Stimulated activated CD8-positive, alpha-beta memory T cell treated with anti-CD3 and anti-CD28 coated beads, Interleukin-4, amount 100 ng/mL, for 1 hour (primary cell): ENCODE measurements around the gene SLC19A2.
"Not testable (repeated sequence)": the region's sequence is repeated elsewhere in the genome, so short reads cannot be mapped to it uniquely, and the experiment has no call there.

Source experiments
- DNase-seq, 2 donors: peaks; one replicate each; pipeline ENCODE4 v3.0.0-alpha.2; 2020; ENCODE audit warnings: low read depth in 2 of 2, low spot score in 1 of 2

The SLC19A2 gene, protein sequence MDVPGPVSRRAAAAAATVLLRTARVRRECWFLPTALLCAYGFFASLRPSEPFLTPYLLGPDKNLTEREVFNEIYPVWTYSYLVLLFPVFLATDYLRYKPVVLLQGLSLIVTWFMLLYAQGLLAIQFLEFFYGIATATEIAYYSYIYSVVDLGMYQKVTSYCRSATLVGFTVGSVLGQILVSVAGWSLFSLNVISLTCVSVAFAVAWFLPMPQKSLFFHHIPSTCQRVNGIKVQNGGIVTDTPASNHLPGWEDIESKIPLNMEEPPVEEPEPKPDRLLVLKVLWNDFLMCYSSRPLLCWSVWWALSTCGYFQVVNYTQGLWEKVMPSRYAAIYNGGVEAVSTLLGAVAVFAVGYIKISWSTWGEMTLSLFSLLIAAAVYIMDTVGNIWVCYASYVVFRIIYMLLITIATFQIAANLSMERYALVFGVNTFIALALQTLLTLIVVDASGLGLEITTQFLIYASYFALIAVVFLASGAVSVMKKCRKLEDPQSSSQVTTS

DNA sequence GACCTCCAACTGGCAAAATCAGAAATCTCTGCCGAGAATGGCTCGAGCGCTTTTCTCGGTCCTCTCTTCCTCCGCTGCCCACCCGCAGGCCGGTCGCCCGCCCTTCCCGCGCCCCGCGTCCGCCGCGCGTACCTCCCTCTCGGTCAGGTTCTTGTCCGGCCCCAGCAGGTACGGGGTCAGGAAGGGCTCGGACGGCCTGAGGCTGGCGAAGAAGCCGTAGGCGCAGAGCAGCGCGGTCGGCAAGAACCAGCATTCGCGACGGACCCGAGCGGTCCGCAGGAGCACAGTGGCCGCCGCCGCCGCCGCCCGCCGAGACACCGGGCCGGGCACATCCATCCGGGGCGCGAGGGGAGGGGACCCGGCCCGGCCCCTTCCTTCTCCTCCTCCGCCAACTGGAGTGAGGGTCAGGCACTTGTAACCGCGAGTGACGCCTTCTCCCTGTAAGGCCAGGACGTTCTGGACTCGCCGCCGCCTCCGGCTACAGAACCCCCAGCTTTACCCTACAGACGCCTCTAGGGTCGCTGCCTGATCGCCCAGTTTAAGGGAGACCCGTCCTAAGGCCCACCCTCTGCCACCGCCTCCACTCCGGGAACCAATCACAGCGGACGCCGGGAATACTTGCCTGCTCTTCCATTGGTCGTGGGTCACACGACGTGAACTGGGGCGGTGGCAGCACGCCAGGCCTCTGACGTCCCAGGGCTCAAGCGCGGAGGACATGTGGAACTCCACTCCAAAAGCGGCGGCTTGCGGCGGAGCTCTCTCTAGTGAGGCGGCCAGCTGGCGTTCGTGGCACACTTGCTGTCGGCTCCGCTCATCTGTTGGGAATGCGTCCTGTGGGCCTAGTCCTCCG is at the start of gene SLC19A2:
TSS of gene SLC19A2 (minus strand) at position 514 of the 850 bp plus-strand sequence. CDS start at position 336, 178 bp downstream.
- peak; percentile 75 to 82 for DNase-seq

DNA sequence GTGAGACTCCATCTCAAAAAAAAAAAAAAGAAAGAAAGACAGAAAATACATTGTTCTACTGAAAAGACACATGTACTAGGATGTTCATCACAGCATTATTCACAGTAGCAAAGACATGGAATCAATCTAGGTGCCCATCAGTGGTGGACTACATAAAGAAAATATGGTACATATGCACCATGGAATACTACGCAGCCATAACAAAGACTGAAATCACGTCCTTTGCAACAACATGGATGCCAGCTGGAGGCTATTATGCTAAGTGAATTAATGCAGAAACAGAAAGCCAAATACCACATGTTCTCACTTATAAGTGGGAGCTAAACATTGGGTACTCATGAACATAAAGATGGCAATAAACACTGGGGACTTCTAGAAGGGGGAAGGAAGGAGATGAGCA is 48.9 kb upstream of the SLC19A2 start:
- no peak for DNase-seq

DNA sequence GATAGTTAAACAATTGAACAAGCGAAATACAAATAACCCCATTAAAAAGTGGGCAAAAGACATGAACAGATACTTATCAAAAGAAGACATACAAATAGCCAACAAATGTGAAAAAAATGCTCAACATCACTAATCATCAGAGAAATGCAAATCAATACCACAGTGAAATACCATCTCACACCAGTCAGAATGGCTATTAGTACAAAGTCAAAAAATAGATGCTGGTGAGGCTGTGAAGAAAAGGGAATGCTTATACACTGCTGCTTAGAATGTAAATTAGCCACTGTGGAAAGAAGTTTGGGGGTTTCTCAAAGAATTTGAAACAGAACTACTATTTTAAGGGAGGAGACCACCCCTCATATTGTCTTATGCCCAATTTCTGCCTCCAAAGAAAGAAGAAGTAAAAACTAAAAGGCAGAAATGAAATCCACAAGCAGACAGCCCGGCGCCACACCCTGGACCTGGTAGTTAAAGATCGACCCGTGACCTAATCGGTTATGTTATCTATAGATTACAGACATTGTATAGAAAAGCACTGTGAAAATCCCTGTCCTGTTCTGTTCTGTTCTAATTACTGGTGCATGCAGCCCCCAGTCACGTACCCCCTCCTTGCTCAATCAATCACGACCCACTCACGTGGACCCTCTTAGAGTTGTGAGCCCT is 47.9 kb upstream of the SLC19A2 start:
- not testable (repeated sequence) for DNase-seq

DNA sequence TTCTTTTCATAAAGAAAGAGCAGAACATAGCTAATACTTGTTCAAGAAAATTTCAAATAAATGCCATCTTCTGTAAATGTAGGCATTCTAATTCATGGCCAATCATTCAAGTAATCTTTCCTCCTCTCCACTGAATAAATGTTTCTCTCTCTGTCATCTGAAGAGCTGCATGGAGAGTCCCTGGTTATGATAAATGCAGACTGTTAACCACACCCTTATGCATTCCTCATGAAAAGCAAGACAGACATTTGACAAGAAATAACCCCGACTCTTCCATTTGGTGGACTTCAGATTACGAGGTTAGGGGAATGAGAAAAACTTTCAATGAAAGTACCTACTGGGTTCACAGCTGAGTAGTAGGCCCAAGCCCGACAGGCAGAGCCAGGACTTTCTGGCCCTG is 44.7 kb upstream of the SLC19A2 start:
- no peak for DNase-seq

DNA sequence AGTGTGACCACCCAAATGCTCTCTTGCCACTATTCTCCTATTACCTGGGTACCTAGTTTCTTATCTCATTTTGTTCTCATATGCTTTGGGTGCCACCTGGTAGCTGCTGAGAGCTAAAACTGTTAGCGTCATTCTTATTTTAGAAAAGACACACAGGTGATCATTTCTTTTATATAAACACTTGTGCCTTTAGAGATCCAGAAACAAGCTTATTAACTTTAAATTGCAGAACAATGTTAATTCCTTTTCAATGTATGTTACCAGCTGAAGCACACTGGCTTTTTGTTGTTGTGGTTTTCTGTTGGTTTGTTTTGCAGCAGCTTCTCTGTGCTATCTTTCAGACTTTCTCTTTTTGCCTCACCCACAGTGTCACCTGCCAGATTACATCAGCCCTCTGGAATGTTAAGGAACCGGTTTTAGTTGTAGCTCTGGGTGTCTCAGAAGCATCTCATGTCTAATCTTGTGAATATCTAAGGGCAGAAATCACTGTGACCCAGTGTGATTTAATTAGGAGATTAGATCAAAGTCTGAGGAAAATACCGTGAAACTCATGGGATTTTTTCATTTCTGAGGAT is 43.4 kb upstream of the SLC19A2 start:
- no peak for DNase-seq

DNA sequence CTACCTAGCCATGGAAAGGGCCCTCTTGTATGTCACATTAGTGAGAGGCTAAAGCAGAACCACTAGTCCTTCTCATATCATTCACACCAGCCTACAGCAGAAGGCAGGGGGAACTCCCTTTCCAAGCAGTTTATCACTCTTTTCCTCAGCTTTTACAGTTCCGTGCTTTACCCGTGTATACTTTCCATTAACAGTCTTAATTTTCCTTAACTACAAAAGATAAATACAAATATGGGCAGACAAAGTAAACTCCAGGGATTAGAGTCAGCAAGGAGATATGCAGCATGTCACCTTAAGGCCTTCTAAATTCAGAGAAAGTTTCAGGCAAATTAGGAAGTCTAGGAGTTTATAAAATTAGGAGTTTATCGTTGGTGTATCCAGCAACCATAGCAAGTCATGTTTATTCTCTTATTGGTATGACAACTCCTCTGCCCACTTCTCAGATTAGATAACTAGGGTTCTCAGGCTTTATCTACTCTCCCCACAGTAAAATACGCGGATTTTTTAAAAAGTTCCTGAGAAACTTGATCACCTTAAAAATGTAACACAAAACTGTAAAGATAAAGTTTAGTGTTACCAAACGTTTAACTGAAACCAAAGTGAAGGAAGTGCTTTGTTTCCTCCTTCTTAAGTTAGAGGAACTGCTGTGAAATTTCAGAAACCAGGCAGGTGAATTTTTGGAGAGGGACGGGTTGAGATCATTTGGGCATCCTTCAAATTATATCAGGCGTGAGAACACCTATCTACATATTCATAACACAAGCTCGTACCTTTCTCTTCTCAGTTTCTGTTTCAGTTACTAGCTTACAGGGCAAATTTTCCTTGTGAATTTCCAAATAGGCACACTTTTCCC is 42.7 kb upstream of the SLC19A2 start:
- DNase-seq, result no peak

DNA sequence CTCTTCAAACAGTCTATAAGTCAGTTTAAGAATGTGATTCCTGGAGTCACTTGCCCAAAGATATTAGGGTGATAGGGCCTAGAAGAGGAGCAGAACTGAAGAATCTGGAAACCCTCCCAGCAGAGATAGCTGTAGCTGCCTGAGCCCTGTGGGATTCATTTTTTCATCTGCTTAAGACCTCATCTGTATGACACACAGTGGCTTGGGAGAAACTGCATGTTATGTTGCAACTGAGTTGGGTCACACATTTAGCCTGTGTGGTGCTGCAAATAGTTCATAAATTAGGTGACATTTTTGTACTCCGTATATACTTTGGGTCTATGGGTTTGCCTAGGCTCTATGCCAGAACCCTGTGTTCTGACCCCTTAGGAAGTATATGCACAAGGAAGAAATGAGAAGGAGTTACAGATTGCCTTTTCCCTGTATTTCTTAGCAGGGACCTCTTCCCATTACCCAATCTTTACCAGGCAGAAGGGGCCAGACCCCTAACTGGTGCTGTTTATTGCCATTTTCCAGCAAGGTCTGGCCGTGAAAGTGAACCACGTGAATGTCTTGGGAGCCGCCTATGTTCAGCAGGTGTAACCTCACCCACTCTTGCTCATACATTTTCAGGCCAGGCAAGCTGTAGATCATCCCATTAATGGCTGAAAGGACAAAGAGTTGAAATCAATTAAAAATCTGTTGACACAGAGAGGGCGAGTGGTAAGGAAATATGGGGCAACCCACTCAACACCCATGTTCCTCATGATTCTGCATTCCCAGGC is 41.9 kb upstream of the SLC19A2 start:
- no peak for DNase-seq

DNA sequence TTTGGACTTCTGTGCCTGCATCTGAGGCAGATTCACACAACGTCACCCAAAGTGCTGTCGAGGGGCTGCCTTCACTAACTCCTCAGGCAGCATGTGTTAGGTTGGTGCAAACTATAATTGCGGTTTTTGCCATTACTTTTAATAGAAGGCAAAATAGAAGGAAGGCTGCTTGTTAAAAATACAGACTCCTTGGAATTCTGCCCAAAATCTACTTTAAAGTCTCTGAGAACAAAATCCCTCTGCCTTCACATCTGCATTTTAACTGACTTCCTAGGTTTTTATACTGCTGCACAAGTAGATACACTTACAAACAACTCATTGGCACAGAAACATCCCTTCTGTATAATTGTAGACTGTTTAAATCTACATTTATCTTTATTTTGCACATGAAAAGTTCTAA is 41.3 kb upstream of the SLC19A2 start:
- no peak for DNase-seq

DNA sequence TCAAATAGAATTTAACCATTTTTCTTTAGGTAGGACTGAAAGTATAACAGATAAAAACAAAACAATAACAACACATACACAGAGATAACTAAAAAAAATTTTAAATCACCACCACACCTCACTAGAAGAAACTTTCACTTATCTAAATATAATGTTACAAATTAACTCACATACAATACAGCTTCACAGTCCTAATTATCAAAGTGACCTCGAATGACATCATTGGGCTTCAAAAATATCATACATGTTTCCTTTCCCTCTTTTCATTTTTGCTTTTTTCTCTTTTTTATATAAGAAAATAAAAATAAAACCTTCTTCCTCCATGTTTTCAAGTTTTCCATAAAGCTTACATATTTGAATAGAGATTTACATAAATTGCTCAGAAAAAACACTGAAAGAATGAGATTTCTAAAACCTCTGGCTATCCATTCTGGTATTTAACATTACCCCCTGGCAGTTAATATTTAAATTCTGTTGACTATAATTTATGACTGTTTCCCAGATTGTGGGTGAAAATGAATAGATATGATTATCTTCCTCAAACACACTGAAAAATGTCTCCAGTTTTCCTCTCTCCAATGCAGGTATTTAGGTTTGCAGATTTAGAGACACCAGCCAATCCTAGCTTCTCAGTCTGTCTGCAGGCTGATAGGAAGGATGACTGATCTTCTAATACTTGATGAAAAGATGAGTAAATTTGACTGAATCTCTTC is 40.5 kb upstream of the SLC19A2 start:
- DNase-seq, result no peak

DNA sequence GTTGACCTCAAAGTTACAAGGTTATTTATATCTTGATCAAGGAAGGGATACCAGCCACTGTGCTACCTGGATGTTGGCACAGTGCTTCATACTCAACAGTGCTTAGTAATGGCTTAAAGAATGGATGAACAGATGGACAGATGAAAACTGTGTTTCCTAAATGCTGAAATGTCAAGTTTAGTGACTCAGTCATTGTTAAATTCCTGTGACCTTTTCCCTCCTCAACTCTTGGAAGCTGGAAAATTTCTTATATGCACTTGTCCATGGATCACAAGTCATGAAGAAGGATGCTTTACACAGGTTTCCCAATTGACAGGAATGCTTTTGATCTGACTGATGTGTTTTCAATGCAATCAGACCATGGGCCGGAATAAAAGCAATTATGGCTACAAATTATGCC is 39.6 kb upstream of the SLC19A2 start:
- no peak for DNase-seq

DNA sequence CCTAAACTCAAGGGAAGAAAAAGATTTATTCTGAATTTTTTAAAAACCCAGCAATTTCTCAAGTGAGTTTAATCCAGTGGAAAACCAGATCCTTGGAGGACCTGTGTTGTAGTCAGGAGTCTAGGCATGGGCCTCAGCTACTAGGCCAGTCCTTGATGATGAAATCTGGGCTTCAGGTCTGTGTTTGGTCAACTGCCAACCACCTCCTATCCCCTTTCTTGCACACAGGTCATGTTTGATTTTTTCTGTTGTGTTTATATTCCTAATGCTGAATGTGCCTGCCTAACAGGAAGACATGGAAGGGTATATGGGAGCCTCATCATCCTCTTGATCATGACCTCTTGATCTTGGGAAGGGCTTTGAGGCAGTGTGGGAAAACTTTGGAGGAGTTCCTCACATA is 38.2 kb upstream of the SLC19A2 start:
- no peak for DNase-seq

DNA sequence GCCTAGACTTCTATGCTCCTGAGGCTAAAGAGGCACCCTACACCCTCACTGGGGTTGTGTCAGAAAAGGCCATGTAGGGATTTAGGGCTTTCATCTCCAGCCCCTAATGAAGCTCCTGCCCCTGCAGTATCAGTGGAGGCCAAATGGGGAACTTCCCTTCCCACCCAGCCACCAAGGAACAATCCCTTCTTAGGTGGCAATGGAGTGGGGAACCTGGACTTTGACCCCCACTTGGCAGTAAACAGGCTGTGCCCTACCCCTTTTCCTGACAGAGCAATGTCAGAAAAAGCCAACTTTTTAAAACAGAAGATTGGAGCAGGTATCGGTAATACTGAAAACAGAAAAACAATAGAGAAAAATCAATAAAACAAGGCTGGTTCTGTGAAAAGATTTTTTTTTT is 35.5 kb upstream of the SLC19A2 start:
- DNase-seq, result no peak

DNA sequence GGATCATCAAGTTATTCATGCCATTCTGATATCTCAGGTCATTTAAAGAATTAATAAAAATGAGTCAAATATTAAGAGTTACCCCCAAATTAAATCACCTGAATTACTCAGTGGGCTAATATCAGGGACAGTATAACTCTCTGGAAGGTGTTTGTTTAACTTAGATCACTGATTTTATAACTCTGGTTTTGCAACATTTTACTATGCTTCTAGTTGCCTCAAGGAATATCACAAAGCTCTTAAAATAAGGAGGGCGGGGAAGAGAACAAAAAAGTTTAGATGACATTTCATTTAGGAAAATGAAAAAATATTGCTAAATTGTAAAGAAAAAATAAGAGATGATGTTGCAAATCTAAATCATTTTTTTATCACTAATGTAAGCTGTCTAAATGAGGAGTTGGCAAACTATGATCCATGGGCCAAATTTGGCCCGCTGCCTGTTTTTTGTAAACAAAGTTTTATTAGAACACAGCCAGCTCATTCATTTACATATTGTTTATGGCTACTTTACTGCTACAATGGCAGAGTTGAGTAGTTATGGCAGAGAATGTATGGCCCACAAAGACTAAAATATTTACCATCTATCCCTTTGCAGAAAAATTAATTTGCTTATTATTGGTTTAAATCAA is 31.9 kb upstream of the SLC19A2 start:
- no peak for DNase-seq

DNA sequence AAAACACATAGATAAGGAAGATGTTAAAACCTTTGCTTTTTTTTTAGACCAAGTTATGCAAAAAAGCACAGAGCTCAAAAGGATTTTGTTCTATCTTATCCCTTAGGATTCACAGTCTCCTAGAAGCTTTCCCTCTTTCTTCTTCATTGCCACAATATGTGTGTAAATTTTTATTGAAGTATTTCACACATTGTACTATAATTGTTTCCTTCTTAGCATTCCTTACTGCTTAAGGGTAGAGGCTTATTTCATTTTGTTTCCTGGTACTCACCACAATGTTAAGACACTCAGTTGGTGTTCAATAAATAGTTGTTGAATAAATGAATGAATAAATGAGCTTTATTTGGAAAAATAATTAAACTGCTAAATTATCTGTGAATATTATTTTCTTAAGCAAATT is 29.9 kb upstream of the SLC19A2 start:
- no peak for DNase-seq

DNA sequence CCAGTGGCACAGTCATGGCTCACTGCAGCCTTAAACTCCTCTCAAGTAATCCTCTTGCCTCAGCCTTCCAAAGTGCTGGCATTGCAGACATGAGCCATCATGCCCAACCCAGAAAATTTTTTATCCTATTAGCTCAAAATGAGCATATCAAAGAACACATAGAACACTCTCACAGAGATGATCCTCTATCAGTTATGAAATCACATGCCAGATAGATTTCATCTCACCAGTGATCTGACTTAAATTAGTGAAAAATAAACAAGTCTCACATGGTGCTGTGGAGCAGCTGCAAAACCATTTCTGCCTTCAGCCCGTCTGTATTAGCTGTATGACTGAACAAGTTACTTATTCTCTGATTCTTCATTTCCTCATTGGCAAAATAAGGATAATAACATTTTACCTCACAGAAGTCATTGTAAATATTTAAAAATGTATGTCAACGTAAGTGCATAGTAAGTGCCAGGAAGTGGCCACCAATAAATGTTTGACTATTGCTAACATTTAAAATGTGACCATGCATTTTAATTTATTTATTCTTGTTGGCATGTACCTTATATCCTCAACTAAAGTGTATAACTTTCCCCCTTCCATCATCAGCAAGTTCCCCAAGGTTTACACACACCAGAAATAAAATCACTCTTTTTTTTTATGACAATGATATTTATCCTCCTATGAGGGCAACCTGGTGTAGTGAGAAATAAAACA is 29.0 kb upstream of the SLC19A2 start:
- no peak for DNase-seq

DNA sequence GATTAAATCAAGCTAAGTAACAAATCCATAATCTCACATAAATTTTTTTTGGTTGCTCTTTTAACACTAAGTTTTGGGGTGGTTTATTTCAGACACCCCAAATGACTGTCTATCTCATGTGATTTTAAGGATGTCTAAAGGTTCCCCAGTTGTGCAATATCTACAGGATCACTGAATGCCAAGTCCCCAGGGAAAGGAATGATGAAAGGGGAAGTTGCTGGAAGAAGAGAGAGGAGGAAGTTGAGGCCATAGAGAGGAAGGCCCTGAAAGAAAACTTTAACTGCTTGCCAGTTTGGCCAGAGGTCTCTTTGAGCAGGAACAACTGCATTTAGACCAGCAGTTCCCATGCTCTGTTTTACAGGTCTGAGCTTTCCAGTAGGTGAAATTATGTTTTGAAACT is 27.5 kb upstream of the SLC19A2 start:
- DNase-seq, result no peak

DNA sequence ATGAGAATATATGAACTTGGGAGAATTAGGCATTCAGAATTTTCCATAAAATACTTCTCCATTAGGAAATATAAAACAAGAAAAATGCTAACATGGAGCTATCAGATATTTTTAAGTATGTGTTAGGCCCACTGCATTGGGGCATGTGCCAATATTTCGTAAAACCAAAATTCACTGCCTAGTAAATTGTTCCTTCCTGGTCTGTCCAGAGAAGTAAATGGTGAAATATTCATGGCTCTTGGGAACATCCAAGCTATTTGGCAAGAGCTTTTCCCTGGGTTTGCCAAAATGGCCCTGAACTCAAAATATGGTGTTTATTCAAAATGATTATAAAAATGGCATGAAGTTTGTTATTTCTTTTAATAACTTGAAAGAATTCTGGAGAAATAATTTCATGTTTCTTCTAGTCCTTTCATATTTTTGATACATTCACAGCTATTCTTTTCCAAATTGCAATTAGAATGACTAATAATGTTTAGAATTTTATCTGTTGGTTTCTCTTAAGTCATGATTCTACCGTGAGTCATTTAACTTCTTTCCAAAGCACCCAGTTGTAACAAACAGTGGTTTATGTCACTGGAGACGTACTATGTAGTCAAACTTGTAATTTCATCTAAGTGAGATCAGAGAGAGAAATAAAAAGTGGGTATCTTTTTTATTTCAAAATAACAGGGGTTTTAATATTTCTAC is 25.7 kb upstream of the SLC19A2 start:
- no peak for DNase-seq
